Dendritic cell treated with granulocyte-macrophage colony-stimulating factor and Interleukin-4, amounts not matched to agents 40 ng/mL and 50 ng/mL, for 4 days (primary cell): ENCODE results near the gene SETDB1.

Source experiments
- H3K27ac Mint-ChIP-seq: one replicate; pipeline ENCODE4 v1.8.0; 2022; ENCODE audit warnings: mild to moderate bottlenecking, mixed read lengths
- H3K27me3 Mint-ChIP-seq: one replicate; pipeline ENCODE4 v1.8.0; 2022; ENCODE audit warnings: mild to moderate bottlenecking, mixed read lengths
- H3K36me3 Mint-ChIP-seq: one replicate; pipeline ENCODE4 v1.8.0; 2022; ENCODE audit warnings: low read depth, mixed read lengths
- H3K4me1 Mint-ChIP-seq: one replicate; pipeline ENCODE4 v1.8.0; 2022; ENCODE audit warnings: low read depth, mixed read lengths
- H3K4me3 Mint-ChIP-seq: one replicate; pipeline ENCODE4 v1.8.0; 2022; ENCODE audit warnings: mild to moderate bottlenecking, moderate library complexity, mixed read lengths
- H3K9me3 Mint-ChIP-seq: one replicate; pipeline ENCODE4 v1.8.0; 2022; ENCODE audit warnings: mixed read lengths
- intact Hi-C: fragments of 100-400 bp; cut with micrococcal nuclease; formaldehyde crosslinking; loops from one replicate; pipeline ENCODE4 v1.15.0; 2022

Gene SETDB1

GRCh38 chr1:151007853-151008243 lies 81.7 kb downstream of the SETDB1 start:
- Mint-ChIP-seq H3K9me3 (no peaks in the 10 kb centered on the region), H3K27ac (peak overlapping the region; percentile 98), H3K4me1 (peaks cover 72% of the 10 kb centered on the region), H3K27me3 (no peaks in the 10 kb centered on the region), H3K4me3 (peak overlapping the region; percentile 98), H3K36me3 (peaks cover 25% of the 10 kb centered on the region)
- intact Hi-C loops, result no loop called here

GRCh38 chr1:151008244-151009205 lies 82.4 kb downstream of the SETDB1 start, which contains the start of gene PRUNE1:
TSS of gene PRUNE1 (plus strand) at chr1:151008449. CDS start at chr1:151008633, 184 bp downstream.
- H3K4me1 Mint-ChIP-seq, result peaks cover 70% of the 10 kb centered on the region
- no peaks in the 10 kb centered on the region for H3K9me3 Mint-ChIP-seq
- peak within 1 kb of the TSS; percentile 98 for H3K4me3 Mint-ChIP-seq

DNA sequence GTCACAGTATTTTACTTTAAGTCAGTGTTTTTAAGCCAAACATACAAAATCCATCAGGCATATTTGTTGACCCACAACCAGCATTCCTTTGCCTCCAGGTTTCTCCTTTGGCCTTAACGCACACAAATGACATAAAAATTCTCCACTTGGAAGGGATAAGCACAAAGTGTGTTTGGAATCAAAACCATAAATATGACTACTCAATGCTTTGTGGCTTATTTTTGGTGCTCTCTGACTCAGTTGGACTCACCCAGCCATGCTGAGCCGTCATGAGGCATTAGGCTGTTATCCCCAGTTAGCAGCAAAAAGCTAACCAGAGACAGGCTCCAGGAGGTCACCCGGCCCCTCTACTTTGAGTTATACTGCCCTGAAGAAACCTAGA lies 83.0 kb downstream of the SETDB1 start:
- no peaks in the 10 kb centered on the region for H3K9me3 Mint-ChIP-seq
- peaks cover 31% of the 10 kb centered on the region for H3K36me3 Mint-ChIP-seq
- H3K4me3 Mint-ChIP-seq, result peak overlapping the region; percentile 98
- intact Hi-C loops, result no loop called here
- no peaks in the 10 kb centered on the region for H3K27me3 Mint-ChIP-seq
- H3K27ac Mint-ChIP-seq, result peak overlapping the region; percentile 98
- H3K4me1 Mint-ChIP-seq, result peaks cover 66% of the 10 kb centered on the region

More at GRCh38 chr1:151008244-151009205, 82.4 kb downstream of the SETDB1 start, which contains the start of gene PRUNE1:
- Mint-ChIP-seq H3K27ac (peak within 1 kb of the TSS; percentile 98), H3K36me3 (peaks cover 31% of the 10 kb centered on the region), H3K27me3 (no peaks in the 10 kb centered on the region)
- intact Hi-C loops, result no loop called here

- intact Hi-C loops, result no loop called here
- Mint-ChIP-seq H3K4me3 (peak overlapping the region; percentile 98), H3K27ac (no peak overlapping the region), H3K36me3 (peaks cover 31% of the 10 kb centered on the region), H3K9me3 (no peaks in the 10 kb centered on the region), H3K4me1 (peaks cover 60% of the 10 kb centered on the region), H3K27me3 (no peaks in the 10 kb centered on the region)
Observed at GRCh38 chr1:151009674-151010345, 83.6 kb downstream of the SETDB1 start.

DNA sequence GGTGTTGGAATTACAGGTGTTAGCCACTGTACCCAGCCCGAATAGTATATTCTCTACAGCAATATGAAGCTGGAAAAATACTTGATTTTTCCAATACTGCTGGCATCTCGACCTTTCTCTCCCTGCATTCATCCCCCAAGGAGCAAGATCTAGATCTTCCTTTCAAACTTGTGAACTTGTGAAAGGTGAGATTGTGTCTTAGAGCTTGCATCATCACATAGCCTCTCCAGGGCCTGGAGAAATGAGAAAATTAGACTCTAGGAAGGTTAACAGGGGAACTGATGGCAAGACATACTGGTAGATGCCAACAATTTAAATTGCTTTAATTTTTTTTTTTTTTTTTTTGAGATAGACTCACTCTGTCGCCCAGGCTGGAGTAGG lies 84.2 kb downstream of the SETDB1 start:
- intact Hi-C loops, result no loop called here
- Mint-ChIP-seq H3K27ac (no peak overlapping the region), H3K36me3 (peaks cover 31% of the 10 kb centered on the region)

GRCh38 chr1:151011154-151011850 lies 85.1 kb downstream of the SETDB1 start:
- peaks cover 45% of the 10 kb centered on the region for H3K4me1 Mint-ChIP-seq
- peaks cover 27% of the 10 kb centered on the region for H3K36me3 Mint-ChIP-seq
- H3K4me3 Mint-ChIP-seq, result no peak overlapping the region
- H3K27ac Mint-ChIP-seq, result no peak overlapping the region
- H3K27me3 Mint-ChIP-seq, result no peaks in the 10 kb centered on the region
- H3K9me3 Mint-ChIP-seq, result no peaks in the 10 kb centered on the region
- intact Hi-C loops, result no loop called here

More for the DNA sequence above, 84.2 kb downstream of the SETDB1 start:
- Mint-ChIP-seq H3K4me3 (no peak overlapping the region), H3K27me3 (no peaks in the 10 kb centered on the region), H3K9me3 (no peaks in the 10 kb centered on the region), H3K4me1 (peaks cover 54% of the 10 kb centered on the region)

GRCh38 chr1:151012684-151013471 lies 86.7 kb downstream of the SETDB1 start:
- Mint-ChIP-seq H3K4me1 (peaks cover 29% of the 10 kb centered on the region), H3K27me3 (no peaks in the 10 kb centered on the region), H3K36me3 (peaks cover 24% of the 10 kb centered on the region), H3K4me3 (no peak overlapping the region), H3K27ac (peak overlapping the region; percentile 4), H3K9me3 (no peaks in the 10 kb centered on the region)
- intact Hi-C loops, result no loop called here

- peaks cover 23% of the 10 kb centered on the region for H3K4me1 Mint-ChIP-seq
- H3K27ac Mint-ChIP-seq, result peak overlapping the region; percentile 4
- H3K27me3 Mint-ChIP-seq, result no peaks in the 10 kb centered on the region
- H3K36me3 Mint-ChIP-seq, result peaks cover 27% of the 10 kb centered on the region
- no peak overlapping the region for H3K4me3 Mint-ChIP-seq
- intact Hi-C loops, result no loop called here
- no peaks in the 10 kb centered on the region for H3K9me3 Mint-ChIP-seq
Observed at GRCh38 chr1:151013518-151013917, 87.4 kb downstream of the SETDB1 start.
